A549 (cell line): ENCODE results near the gene STRN3.

Source experiments
- BHLHE40 ChIP-seq: IDR thresholded peaks from 2 replicates; pipeline ENCODE4 v1.6.1; 2012; ENCODE audit warnings: low read depth, low read length, inconsistent platforms
- GATA3 ChIP-seq: IDR thresholded peaks from 2 replicates; pipeline ENCODE4 v1.6.1; 2012; ENCODE audit warnings: borderline replicate concordance
- JUN ChIP-seq, 2 experiments: fragments of >200 bp; sonication (Bioruptor Twin); formaldehyde crosslinking; IDR thresholded peaks; 2 replicates in 1 of 2; 3 replicates in 1 of 2; pipeline ENCODE4 v1.6.1; 2016 to 2017
- POLR2A ChIP-seq: IDR thresholded peaks from 2 replicates; pipeline ENCODE4 v1.6.1; 2012; ENCODE audit warnings: mild to moderate bottlenecking, low read length
- RAD21 ChIP-seq, 2 experiments: fragments of >200 bp in 1 of 2; sonication (Bioruptor Twin) in 1 of 2; formaldehyde crosslinking in 1 of 2; IDR thresholded peaks in 1 of 2; conservative IDR thresholded peaks in 1 of 2; 2 replicates in 1 of 2; 3 replicates in 1 of 2; pipeline ENCODE4 v1.6.1; 2012 to 2018; ENCODE audit warnings: inconsistent platforms in 1 of 2
- RCOR1 ChIP-seq: fragments of 150-350 bp; IDR thresholded peaks from 2 replicates; pipeline ENCODE4 v1.6.1; 2014; ENCODE audit warnings: antibody characterized with exemption, low read length, low read depth
- RFX5 ChIP-seq: fragments of 450-650 bp; IDR thresholded peaks from 2 replicates; pipeline ENCODE4 v1.7.1; 2014; ENCODE audit warnings: antibody characterized with exemption, mild to moderate bottlenecking, moderate library complexity
- TF ChIP-seq, protein P1 (sequence below): fragments of >200 bp; sonication (Bioruptor Twin); formaldehyde crosslinking; IDR thresholded peaks from 3 replicates; pipeline ENCODE4 v1.5.1; 2016
- TF ChIP-seq, protein P2 (sequence below): fragments of 250-450 bp; sonication (Bioruptor Pico); IDR thresholded peaks from 2 replicates; pipeline ENCODE4 v1.5.0; 2021; ENCODE audit warnings: mild to moderate bottlenecking, moderate library complexity, borderline replicate concordance
- TF ChIP-seq, protein P3 (sequence below): fragments of 200-600 bp; sonication (generic); IDR thresholded peaks from 2 replicates; pipeline ENCODE4 v1.6.1; 2016; ENCODE audit warnings: antibody characterized with exemption, mild to moderate bottlenecking, moderate library complexity
- TF ChIP-seq, protein P4 (sequence below): IDR thresholded peaks from 2 replicates; pipeline ENCODE4 v1.6.1; 2012

GRCh38 chr14:31018057-31018645 is 8.0 kb downstream of the STRN3 start:
- TF ChIP-seq POLR2A = no peak
- TF ChIP-seq RAD21 (conservative IDR thresholded peaks at IDR 0.05 in 1 of 2, IDR thresholded peaks at IDR 0.05 in 1 of 2) = no peak
- TF ChIP-seq, protein P1, sequence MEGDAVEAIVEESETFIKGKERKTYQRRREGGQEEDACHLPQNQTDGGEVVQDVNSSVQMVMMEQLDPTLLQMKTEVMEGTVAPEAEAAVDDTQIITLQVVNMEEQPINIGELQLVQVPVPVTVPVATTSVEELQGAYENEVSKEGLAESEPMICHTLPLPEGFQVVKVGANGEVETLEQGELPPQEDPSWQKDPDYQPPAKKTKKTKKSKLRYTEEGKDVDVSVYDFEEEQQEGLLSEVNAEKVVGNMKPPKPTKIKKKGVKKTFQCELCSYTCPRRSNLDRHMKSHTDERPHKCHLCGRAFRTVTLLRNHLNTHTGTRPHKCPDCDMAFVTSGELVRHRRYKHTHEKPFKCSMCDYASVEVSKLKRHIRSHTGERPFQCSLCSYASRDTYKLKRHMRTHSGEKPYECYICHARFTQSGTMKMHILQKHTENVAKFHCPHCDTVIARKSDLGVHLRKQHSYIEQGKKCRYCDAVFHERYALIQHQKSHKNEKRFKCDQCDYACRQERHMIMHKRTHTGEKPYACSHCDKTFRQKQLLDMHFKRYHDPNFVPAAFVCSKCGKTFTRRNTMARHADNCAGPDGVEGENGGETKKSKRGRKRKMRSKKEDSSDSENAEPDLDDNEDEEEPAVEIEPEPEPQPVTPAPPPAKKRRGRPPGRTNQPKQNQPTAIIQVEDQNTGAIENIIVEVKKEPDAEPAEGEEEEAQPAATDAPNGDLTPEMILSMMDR = no peak
- TF ChIP-seq, protein P2, sequence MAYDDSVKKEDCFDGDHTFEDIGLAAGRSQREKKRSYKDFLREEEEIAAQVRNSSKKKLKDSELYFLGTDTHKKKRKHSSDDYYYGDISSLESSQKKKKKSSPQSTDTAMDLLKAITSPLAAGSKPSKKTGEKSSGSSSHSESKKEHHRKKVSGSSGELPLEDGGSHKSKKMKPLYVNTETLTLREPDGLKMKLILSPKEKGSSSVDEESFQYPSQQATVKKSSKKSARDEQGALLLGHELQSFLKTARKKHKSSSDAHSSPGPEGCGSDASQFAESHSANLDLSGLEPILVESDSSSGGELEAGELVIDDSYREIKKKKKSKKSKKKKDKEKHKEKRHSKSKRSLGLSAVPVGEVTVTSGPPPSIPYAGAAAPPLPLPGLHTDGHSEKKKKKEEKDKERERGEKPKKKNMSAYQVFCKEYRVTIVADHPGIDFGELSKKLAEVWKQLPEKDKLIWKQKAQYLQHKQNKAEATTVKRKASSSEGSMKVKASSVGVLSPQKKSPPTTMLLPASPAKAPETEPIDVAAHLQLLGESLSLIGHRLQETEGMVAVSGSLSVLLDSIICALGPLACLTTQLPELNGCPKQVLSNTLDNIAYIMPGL (CRISPR knock-in tag) = no peak
- no peak for TF ChIP-seq RCOR1
- TF ChIP-seq, protein P3, sequence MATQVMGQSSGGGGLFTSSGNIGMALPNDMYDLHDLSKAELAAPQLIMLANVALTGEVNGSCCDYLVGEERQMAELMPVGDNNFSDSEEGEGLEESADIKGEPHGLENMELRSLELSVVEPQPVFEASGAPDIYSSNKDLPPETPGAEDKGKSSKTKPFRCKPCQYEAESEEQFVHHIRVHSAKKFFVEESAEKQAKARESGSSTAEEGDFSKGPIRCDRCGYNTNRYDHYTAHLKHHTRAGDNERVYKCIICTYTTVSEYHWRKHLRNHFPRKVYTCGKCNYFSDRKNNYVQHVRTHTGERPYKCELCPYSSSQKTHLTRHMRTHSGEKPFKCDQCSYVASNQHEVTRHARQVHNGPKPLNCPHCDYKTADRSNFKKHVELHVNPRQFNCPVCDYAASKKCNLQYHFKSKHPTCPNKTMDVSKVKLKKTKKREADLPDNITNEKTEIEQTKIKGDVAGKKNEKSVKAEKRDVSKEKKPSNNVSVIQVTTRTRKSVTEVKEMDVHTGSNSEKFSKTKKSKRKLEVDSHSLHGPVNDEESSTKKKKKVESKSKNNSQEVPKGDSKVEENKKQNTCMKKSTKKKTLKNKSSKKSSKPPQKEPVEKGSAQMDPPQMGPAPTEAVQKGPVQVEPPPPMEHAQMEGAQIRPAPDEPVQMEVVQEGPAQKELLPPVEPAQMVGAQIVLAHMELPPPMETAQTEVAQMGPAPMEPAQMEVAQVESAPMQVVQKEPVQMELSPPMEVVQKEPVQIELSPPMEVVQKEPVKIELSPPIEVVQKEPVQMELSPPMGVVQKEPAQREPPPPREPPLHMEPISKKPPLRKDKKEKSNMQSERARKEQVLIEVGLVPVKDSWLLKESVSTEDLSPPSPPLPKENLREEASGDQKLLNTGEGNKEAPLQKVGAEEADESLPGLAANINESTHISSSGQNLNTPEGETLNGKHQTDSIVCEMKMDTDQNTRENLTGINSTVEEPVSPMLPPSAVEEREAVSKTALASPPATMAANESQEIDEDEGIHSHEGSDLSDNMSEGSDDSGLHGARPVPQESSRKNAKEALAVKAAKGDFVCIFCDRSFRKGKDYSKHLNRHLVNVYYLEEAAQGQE = no peak
- TF ChIP-seq, protein P4, sequence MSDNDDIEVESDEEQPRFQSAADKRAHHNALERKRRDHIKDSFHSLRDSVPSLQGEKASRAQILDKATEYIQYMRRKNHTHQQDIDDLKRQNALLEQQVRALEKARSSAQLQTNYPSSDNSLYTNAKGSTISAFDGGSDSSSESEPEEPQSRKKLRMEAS = no peak
- TF ChIP-seq RFX5 = no peak
- TF ChIP-seq JUN (IDR thresholded peaks at IDR 0.05) = no peak
- TF ChIP-seq GATA3 = no peak
- no peak for TF ChIP-seq BHLHE40
